H1 (cell line): Measurements from ENCODE around the gene PIAS1. TPM values are rescaled to one million over a fixed set of nuclear protein-coding genes. Genes with fewer than 3 reads are reported as not detected.

Experiments used
- CTCF ChIA-PET: fragments of 300-600 bp; sonication (Branson Sonifier 250); formaldehyde crosslinking; loops from one replicate; lab custom pipeline; 2021; ENCODE audit not compliant: partially characterized antibody; lab: Charles Lee
- POLR2A ChIA-PET: fragments of 300-600 bp; sonication (Branson Sonifier 250); formaldehyde crosslinking; loops from one replicate; lab custom pipeline; 2021; ENCODE audit warnings: inconsistent platforms; ENCODE audit not compliant: partially characterized antibody; lab: Charles Lee
- DNase-seq, 2 experiments: peaks; one replicate each; pipeline versions ENCODE4 v3.0.0 to v3.0.0-alpha.2; 2010 to 2022; ENCODE audit warnings: low spot score in 2 of 2, low read depth in 1 of 2, mixed read lengths in 1 of 2
- FAIRE-seq: peaks from 2 replicates; lab custom pipeline; 2011; peaks lifted over from hg19 to GRCh38; lab: Jason Lieb, UNC
- H2AFZ ChIP-seq: 2 replicates; pipeline ENCODE4 v1.8.1; 2012; ENCODE audit warnings: low read length, inconsistent platforms
- H2AK5ac ChIP-seq: 2 replicates; pipeline ENCODE4 v1.6.1; 2013; ENCODE audit warnings: low read depth, low read length
- H2BK120ac ChIP-seq: replicated peaks from 2 replicates; pipeline ENCODE3; 2013; ENCODE audit warnings: low read depth, low read length, inconsistent platforms
- H2BK12ac ChIP-seq: 2 replicates; pipeline ENCODE4 v1.6.1; 2013; ENCODE audit warnings: low read depth, low read length
- H2BK15ac ChIP-seq: 2 replicates; pipeline ENCODE4 v1.6.1; 2013; ENCODE audit warnings: low read length
- H2BK20ac ChIP-seq: 2 replicates; pipeline ENCODE4 v1.6.1; 2013; ENCODE audit warnings: low read length
- H2BK5ac ChIP-seq: 2 replicates; pipeline ENCODE4 v1.6.1; 2013; ENCODE audit warnings: low read depth, low read length
- H3K14ac ChIP-seq: 2 replicates; pipeline ENCODE4 v1.6.1; 2013; ENCODE audit warnings: inconsistent platforms; ENCODE audit not compliant: insufficient read length
- H3K18ac ChIP-seq: 2 replicates; pipeline ENCODE4 v1.6.1; 2013; ENCODE audit warnings: low read length; ENCODE audit errors: extremely low read depth
- H3K23ac ChIP-seq: 2 replicates; pipeline ENCODE4 v1.6.1; 2013; ENCODE audit warnings: inconsistent platforms; ENCODE audit not compliant: insufficient read length
- H3K23me2 ChIP-seq: 2 replicates; pipeline ENCODE4 v1.6.1; 2013; ENCODE audit warnings: low read depth, low read length
- H3K27ac ChIP-seq: 2 replicates; pipeline ENCODE4 v1.6.1; 2011; ENCODE audit warnings: low read depth, low read length, inconsistent platforms
- H3K27me3 ChIP-seq, 4 experiments: replicated peaks in 1 of 4; 1 replicate in 1 of 4; 2 replicates in 3 of 4; pipeline versions ENCODE4 v1.6.1 to v1.8.1; 2011 to 2013; ENCODE audit warnings: low read length in 3 of 4, mild to moderate bottlenecking in 3 of 4, inconsistent platforms in 2 of 4, mixed read lengths in 2 of 4, moderate library complexity in 1 of 4; ENCODE audit not compliant: control insufficient read depth in 3 of 4, insufficient read depth in 3 of 4; ENCODE audit errors: extremely low read depth in 1 of 4
- H3K36me3 ChIP-seq, 4 experiments: 2 replicates each; pipeline versions ENCODE4 v1.6.1 to v1.8.1; 2011 to 2013; ENCODE audit warnings: mild to moderate bottlenecking in 4 of 4, low read length in 3 of 4, moderate library complexity in 2 of 4, control low read depth in 1 of 4, inconsistent platforms in 1 of 4; ENCODE audit not compliant: insufficient read depth in 4 of 4, control insufficient read depth in 2 of 4
- H3K4ac ChIP-seq: replicated peaks from 2 replicates; pipeline ENCODE3; 2013; ENCODE audit warnings: low read length, low read depth, mixed read lengths, inconsistent platforms; ENCODE audit not compliant: insufficient read length
- H3K4me1 ChIP-seq, 4 experiments: replicated peaks in 1 of 4; 1 replicate in 1 of 4; 2 replicates in 3 of 4; pipeline versions ENCODE4 v1.6.1 to v1.8.1; 2011 to 2013; ENCODE audit warnings: low read length in 3 of 4, inconsistent platforms in 2 of 4, mixed read lengths in 1 of 4; ENCODE audit not compliant: insufficient read depth in 4 of 4, control insufficient read depth in 3 of 4
- H3K4me2 ChIP-seq, 2 experiments: 2 replicates each; pipeline versions ENCODE4 v1.6.1 to v1.8.1; 2011 to 2013; ENCODE audit warnings: low read depth in 2 of 2, low read length in 2 of 2, control low read depth in 1 of 2, inconsistent platforms in 1 of 2, mild to moderate bottlenecking in 1 of 2; ENCODE audit not compliant: insufficient read depth in 1 of 2
- H3K4me3 ChIP-seq, 4 experiments: fragments of 200-600, 300-600 bp in 1 of 4; sonication (generic), shearing (Covaris generic), sonication (Bioruptor Twin) in 1 of 4; 2 replicates each; pipeline versions ENCODE4 v1.5.1 to v1.8.1; 2011 to 2016; ENCODE audit warnings: low read length in 4 of 4, low read depth in 3 of 4, control low read depth in 2 of 4, inconsistent platforms in 2 of 4, mild to moderate bottlenecking in 2 of 4, mixed read lengths in 1 of 4, moderate library complexity in 1 of 4; ENCODE audit not compliant: insufficient read depth in 2 of 4; ENCODE audit errors: extremely low read depth in 1 of 4
- H3K56ac ChIP-seq: replicated peaks from 2 replicates; pipeline ENCODE3; 2013; ENCODE audit warnings: low read depth, mild to moderate bottlenecking, mixed read lengths, low read length, inconsistent platforms; ENCODE audit not compliant: insufficient read length
- H3K79me1 ChIP-seq: 2 replicates; pipeline ENCODE4 v1.6.1; 2013; ENCODE audit warnings: low read depth, low read length, control low read depth
- H3K79me2 ChIP-seq, 2 experiments: 2 replicates each; pipeline versions ENCODE4 v1.6.1 to v1.8.1; 2012 to 2013; ENCODE audit warnings: low read length in 2 of 2, mild to moderate bottlenecking in 2 of 2, inconsistent platforms in 1 of 2; ENCODE audit not compliant: insufficient read depth in 2 of 2, control insufficient read depth in 1 of 2
- H3K9ac ChIP-seq, 4 experiments: replicated peaks in 1 of 4; 1 replicate in 1 of 4; 2 replicates in 3 of 4; pipeline versions ENCODE4 v1.6.1 to v1.8.1; 2011 to 2013; ENCODE audit warnings: low read depth in 3 of 4, low read length in 3 of 4, control low read depth in 2 of 4, mild to moderate bottlenecking in 2 of 4, moderate library complexity in 2 of 4, inconsistent platforms in 1 of 4; ENCODE audit errors: extremely low read depth in 1 of 4
- H3K9me3 ChIP-seq, 2 experiments: 2 replicates each; pipeline versions ENCODE4 v1.6.1 to v1.8.1; 2012 to 2013; ENCODE audit warnings: mild to moderate bottlenecking in 2 of 2, moderate library complexity in 2 of 2, control low read depth in 1 of 2, inconsistent platforms in 1 of 2, low read depth in 1 of 2, low read length in 1 of 2, mixed read lengths in 1 of 2; ENCODE audit not compliant: insufficient read depth in 2 of 2
- H4K20me1 ChIP-seq, 2 experiments: replicated peaks in 1 of 2; 2 replicates each; pipeline versions ENCODE3 to v1.8.1; 2011 to 2013; ENCODE audit warnings: inconsistent platforms in 2 of 2, low read length in 2 of 2, mild to moderate bottlenecking in 1 of 2; ENCODE audit not compliant: insufficient read depth in 2 of 2, control insufficient read depth in 1 of 2
- H4K5ac ChIP-seq: 2 replicates; pipeline ENCODE4 v1.6.1; 2013; ENCODE audit warnings: low read length, low read depth, mixed read lengths, inconsistent platforms; ENCODE audit not compliant: insufficient read length
- H4K8ac ChIP-seq: 2 replicates; pipeline ENCODE4 v1.8.0; 2013; ENCODE audit warnings: mild to moderate bottlenecking, moderate library complexity, low read length, inconsistent platforms; ENCODE audit not compliant: insufficient read depth; ENCODE audit errors: extremely low read depth
- H4K91ac ChIP-seq: replicated peaks from 2 replicates; pipeline ENCODE3; 2013; ENCODE audit warnings: low read length, mixed read lengths, inconsistent platforms; ENCODE audit not compliant: insufficient read length
- JUN ChIP-seq: IDR thresholded peaks from 2 replicates; pipeline ENCODE4 v1.6.1; 2011; ENCODE audit warnings: low read depth, mild to moderate bottlenecking, improper control_type of control experiment, low read length
- JUND ChIP-seq: IDR thresholded peaks from 2 replicates; pipeline ENCODE4 v1.6.1; 2011; ENCODE audit warnings: mild to moderate bottlenecking, improper control_type of control experiment, low read length
- KDM5A ChIP-seq: fragments of 200-600 bp; IDR thresholded peaks from 2 replicates; pipeline ENCODE4 v1.7.1; 2012; ENCODE audit warnings: mild to moderate bottlenecking, low read length, inconsistent platforms, mixed read lengths
- NANOG ChIP-seq: IDR thresholded peaks from 2 replicates; pipeline ENCODE4 v1.6.1; 2011; ENCODE audit warnings: low read length, low read depth, mild to moderate bottlenecking, inconsistent platforms; ENCODE audit not compliant: insufficient read depth, poor library complexity, severe bottlenecking
- POU5F1 ChIP-seq: IDR thresholded peaks from 2 replicates; pipeline ENCODE4 v1.6.1; 2011; ENCODE audit warnings: low read depth, mild to moderate bottlenecking, low read length, moderate library complexity
- WGBS, 2 experiments: shearing (Covaris generic) in 1 of 2; methylation state at CpG; one replicate each; pipeline versions ENCODE4 v1.1.6 to v1.1.7; 2013 to 2015; ENCODE audit warnings: low lambda C conversion rate in 2 of 2, mixed read lengths in 2 of 2, inconsistent platforms in 1 of 2, low coverage in 1 of 2, missing lambda C conversion rate in 1 of 2; ENCODE audit not compliant: insufficient replicate concordance in 2 of 2, insufficient coverage in 1 of 2, insufficient read length in 1 of 2; ENCODE audit errors: extremely low coverage in 1 of 2, missing lambda C conversion rate in 1 of 2; 5-methylcytosine and 5-hydroxymethylcytosine counted together
- polyA plus RNA-seq, 7 experiments: library from polyadenylated mRNA; depleted of rRNA in 3 of 7; stranded (reverse) in 5 of 7; unstranded in 2 of 7; fragments of >200 nt in 5 of 7; fragments of 200-250 nt in 2 of 7; gene quantifications; 1 replicate in 5 of 7; 2 replicates in 1 of 7; 4 replicates in 1 of 7; pipeline versions ENCODE4 v1.2.1 to v1.2.3, GENCODE V29; 2011 to 2013; ENCODE audit warnings: missing spikeins in 2 of 7, mixed read lengths in 2 of 7
- total RNA-seq: library from RNA; stranded (reverse); fragmentation: NEBNext Ultra II Directional; extraction: Animal tissue kit (Norgen Biotek cat#: 25700); gene quantifications from 2 replicates; pipeline ENCODE4 v1.2.1, GENCODE V29; 2021

PIAS1 gene
- total and polyA plus RNA-seq, 2 of the 8 experiments (the other 6 are each of a cell fraction or from before 2014, with no cell fraction given) = 30.8 to 34.5 TPM

- ChIA-PET POLR2A (no interaction called here), CTCF (no interaction called here)
- H3K9me3 ChIP-seq = no peaks in the 10 kb centered on the region
- H3K56ac ChIP-seq = no peak overlapping the region
- H3K79me1 ChIP-seq = no peaks in the 10 kb centered on the region; the same call in 1 of the 2 replicates
- no peak overlapping the region for H2AFZ ChIP-seq
- H2BK5ac ChIP-seq = no peak overlapping the region
- no peak overlapping the region for H2BK15ac ChIP-seq
- no peak overlapping the region for H2BK20ac ChIP-seq
- no peak overlapping the region for H3K4ac ChIP-seq
- WGBS, 2 experiments = 87% methylated on average over 6 of the region's 6 CpGs; no CpG with 5 or more reads in 1 of the 2 experiments
- peaks cover 0 to 3% (median 0%) of the 10 kb centered on the region in 4 experiments; a peak in 3 of 8 replicates for H3K36me3 ChIP-seq
- no peak overlapping the region for H2AK5ac ChIP-seq
- DNase-seq (no peak), FAIRE-seq (no peak)
- H3K18ac ChIP-seq = no peak overlapping the region
- no peak overlapping the region for H4K8ac ChIP-seq
- no peak overlapping the region for H3K23ac ChIP-seq
- H3K4me1 ChIP-seq = peaks cover 0 to 5% (median 4%) of the 10 kb centered on the region in 4 experiments; a peak in 4 of 7 replicates
- no peaks in the 10 kb centered on the region for H3K27me3 ChIP-seq
- no peak overlapping the region for H3K27ac ChIP-seq
- peaks cover 7 to 15% of the 10 kb centered on the region in 2 experiments for H4K20me1 ChIP-seq
- peaks cover 6% of the 10 kb centered on the region; the same call in 1 of the 2 replicates for H3K23me2 ChIP-seq
- H3K4me3 ChIP-seq = no peak overlapping the region
- TF ChIP-seq JUND (no peak), POU5F1 (no peak), JUN (no peak), KDM5A (no peak), NANOG (no peak)
- H2BK12ac ChIP-seq = no peak overlapping the region
- no peak overlapping the region for H4K91ac ChIP-seq
- no peak overlapping the region for H2BK120ac ChIP-seq
- H3K9ac ChIP-seq = no peak overlapping the region
- H3K4me2 ChIP-seq = no peak overlapping the region
- H4K5ac ChIP-seq = no peak overlapping the region
- peaks cover 9 to 98% of the 10 kb centered on the region in 2 experiments; a peak in 3 of 4 replicates for H3K79me2 ChIP-seq
- H3K14ac ChIP-seq = no peak overlapping the region
Measured at GRCh38 chr15:68059630-68060029, 5.5 kb downstream of the PIAS1 start.
